Fibroblast of lung (primary cell): ENCODE data around the gene PPFIA4. TPM values are rescaled to one million over a fixed set of nuclear protein-coding genes. Genes with fewer than 3 reads are reported as not detected.

Experiments used
- DNase-seq, 2 donors: peaks; one replicate each; pipeline versions ENCODE4 v3.0.0 to v3.0.0-alpha.2; 2010; ENCODE audit warnings: low read depth in 2 of 2
- H2AFZ ChIP-seq: 2 replicates; pipeline ENCODE4 v1.5.1; 2012; ENCODE audit warnings: low read length, control low read depth, inconsistent platforms
- H3K27ac ChIP-seq: 2 replicates; pipeline ENCODE4 v1.5.1; 2011; ENCODE audit warnings: low read length, control low read depth; ENCODE audit not compliant: insufficient read depth
- H3K27me3 ChIP-seq: 2 replicates; pipeline ENCODE4 v1.5.1; 2011; ENCODE audit warnings: mild to moderate bottlenecking, low read length; ENCODE audit not compliant: control insufficient read depth, insufficient read depth
- H3K36me3 ChIP-seq: 2 replicates; pipeline ENCODE4 v1.5.1; 2011; ENCODE audit warnings: low read length; ENCODE audit not compliant: control insufficient read depth, insufficient read depth
- H3K4me1 ChIP-seq: 2 replicates; pipeline ENCODE4 v1.5.1; 2011; ENCODE audit warnings: low read length; ENCODE audit not compliant: control insufficient read depth, insufficient read depth; ENCODE audit errors: extremely low read depth
- H3K4me2 ChIP-seq: 2 replicates; pipeline ENCODE4 v1.5.1; 2011; ENCODE audit warnings: low read length, control low read depth; ENCODE audit not compliant: insufficient read depth; ENCODE audit errors: extremely low read depth
- H3K4me3 ChIP-seq, 4 experiments: fragments of 200-600 bp in 1 of 4; sonication (generic) in 1 of 4; replicated peaks in 1 of 4; 2 replicates each; pipeline ENCODE4 v1.5.1; 2011 to 2016; ENCODE audit warnings: low read length in 4 of 4, low read depth in 3 of 4, mild to moderate bottlenecking in 3 of 4, control low read depth in 2 of 4, inconsistent platforms in 1 of 4, mixed read lengths in 1 of 4; ENCODE audit not compliant: insufficient read depth in 1 of 4; ENCODE audit errors: control extremely low read depth in 1 of 4
- H3K79me2 ChIP-seq: 2 replicates; pipeline ENCODE4 v1.5.1; 2012; ENCODE audit warnings: mild to moderate bottlenecking, low read length, inconsistent platforms; ENCODE audit not compliant: control insufficient read depth, insufficient read depth
- H3K9ac ChIP-seq: 2 replicates; pipeline ENCODE4 v1.5.1; 2011; ENCODE audit warnings: mild to moderate bottlenecking, low read length, control low read depth; ENCODE audit not compliant: insufficient read depth
- H3K9me3 ChIP-seq: 2 replicates; pipeline ENCODE4 v1.5.1; 2012; ENCODE audit warnings: low read depth, low read length; ENCODE audit not compliant: control insufficient read depth, insufficient read depth
- H4K20me1 ChIP-seq: 2 replicates; pipeline ENCODE4 v1.5.1; 2011; ENCODE audit warnings: low read length; ENCODE audit not compliant: control insufficient read depth, insufficient read depth; ENCODE audit errors: extremely low read depth
- EZH2 ChIP-seq: IDR thresholded peaks from 2 replicates; pipeline ENCODE4 v1.5.1; 2012; ENCODE audit warnings: low read length, control low read depth, mild to moderate bottlenecking; ENCODE audit errors: missing control alignments
- polyA plus RNA-seq, 2 donors: library from polyadenylated mRNA; depleted of rRNA in 1 of 2; stranded (reverse) in 1 of 2; unstranded in 1 of 2; fragments of >200 nt; gene quantifications; 2 replicates each; pipeline ENCODE4 v1.2.1, GENCODE V29; 2011 to 2012; ENCODE audit warnings: missing spikeins in 1 of 2
- total RNA-seq: library from RNA; depleted of rRNA; stranded (reverse); fragments of >200 nt; gene quantifications from 2 replicates; pipeline ENCODE4 v1.2.1, GENCODE V29; 2014
- TF ChIP-seq, protein P1 (sequence below), 2 donors: IDR thresholded peaks in 1 of 2; conservative IDR thresholded peaks in 1 of 2; 1 replicate in 1 of 2; 2 replicates in 1 of 2; pipeline ENCODE4 v1.5.1; 2011 to 2012; ENCODE audit warnings: low read length in 2 of 2, control low read depth in 1 of 2, inconsistent platforms in 1 of 2, low read depth in 1 of 2, mild to moderate bottlenecking in 1 of 2

PPFIA4 gene
- total and polyA plus RNA-seq, 2 donors (not counting 1 experiment from before 2014, with no cell fraction given) = 3.2 to 4.3 TPM

DNA sequence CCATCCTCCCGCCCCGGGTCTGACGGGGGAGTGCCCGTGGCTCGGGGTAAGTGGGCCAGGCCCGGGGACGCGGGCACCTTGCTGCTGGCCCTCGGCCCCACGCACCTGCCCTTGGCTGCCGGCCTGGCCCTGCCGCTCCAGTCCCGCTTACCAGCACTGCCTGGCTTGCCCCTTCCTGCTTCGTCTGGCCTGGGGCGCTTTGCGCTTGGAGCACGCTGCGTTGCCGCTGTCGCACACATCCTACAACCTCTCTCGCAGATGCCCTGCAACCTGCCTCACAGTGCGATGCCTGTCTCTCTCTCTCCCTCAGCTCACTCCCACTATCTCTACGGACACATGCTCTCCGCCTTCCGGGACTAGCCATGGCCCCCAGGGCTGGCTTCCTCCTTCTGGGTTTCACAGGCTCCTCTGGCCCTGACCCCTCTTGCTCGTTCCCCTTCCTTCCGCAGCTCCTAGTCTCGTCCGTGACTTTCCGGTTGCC, 49.8 kb downstream of the PPFIA4 start:
- Histone ChIP-seq H3K79me2 (no peaks in the 10 kb centered on the region), H3K4me1 (no peaks in the 10 kb centered on the region), H3K4me3 (no peak overlapping the region), H3K4me2 (no peak overlapping the region), H3K27ac (no peak overlapping the region), H3K9me3 (no peaks in the 10 kb centered on the region), H3K9ac (no peak overlapping the region), H2AFZ (no peak overlapping the region), H3K27me3 (peaks cover 36% of the 10 kb centered on the region), H3K36me3 (no peaks in the 10 kb centered on the region), H4K20me1 (no peaks in the 10 kb centered on the region)
- DNase-seq = no peak
- TF ChIP-seq, protein P1, sequence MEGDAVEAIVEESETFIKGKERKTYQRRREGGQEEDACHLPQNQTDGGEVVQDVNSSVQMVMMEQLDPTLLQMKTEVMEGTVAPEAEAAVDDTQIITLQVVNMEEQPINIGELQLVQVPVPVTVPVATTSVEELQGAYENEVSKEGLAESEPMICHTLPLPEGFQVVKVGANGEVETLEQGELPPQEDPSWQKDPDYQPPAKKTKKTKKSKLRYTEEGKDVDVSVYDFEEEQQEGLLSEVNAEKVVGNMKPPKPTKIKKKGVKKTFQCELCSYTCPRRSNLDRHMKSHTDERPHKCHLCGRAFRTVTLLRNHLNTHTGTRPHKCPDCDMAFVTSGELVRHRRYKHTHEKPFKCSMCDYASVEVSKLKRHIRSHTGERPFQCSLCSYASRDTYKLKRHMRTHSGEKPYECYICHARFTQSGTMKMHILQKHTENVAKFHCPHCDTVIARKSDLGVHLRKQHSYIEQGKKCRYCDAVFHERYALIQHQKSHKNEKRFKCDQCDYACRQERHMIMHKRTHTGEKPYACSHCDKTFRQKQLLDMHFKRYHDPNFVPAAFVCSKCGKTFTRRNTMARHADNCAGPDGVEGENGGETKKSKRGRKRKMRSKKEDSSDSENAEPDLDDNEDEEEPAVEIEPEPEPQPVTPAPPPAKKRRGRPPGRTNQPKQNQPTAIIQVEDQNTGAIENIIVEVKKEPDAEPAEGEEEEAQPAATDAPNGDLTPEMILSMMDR (conservative IDR thresholded peaks at IDR 0.05 in 1 of 2, IDR thresholded peaks at IDR 0.05 in 1 of 2; ENCODE audit: low read depth in 1 of 2, low read length in 2 of 2) = no peak
- TF ChIP-seq EZH2 = no peak

DNA sequence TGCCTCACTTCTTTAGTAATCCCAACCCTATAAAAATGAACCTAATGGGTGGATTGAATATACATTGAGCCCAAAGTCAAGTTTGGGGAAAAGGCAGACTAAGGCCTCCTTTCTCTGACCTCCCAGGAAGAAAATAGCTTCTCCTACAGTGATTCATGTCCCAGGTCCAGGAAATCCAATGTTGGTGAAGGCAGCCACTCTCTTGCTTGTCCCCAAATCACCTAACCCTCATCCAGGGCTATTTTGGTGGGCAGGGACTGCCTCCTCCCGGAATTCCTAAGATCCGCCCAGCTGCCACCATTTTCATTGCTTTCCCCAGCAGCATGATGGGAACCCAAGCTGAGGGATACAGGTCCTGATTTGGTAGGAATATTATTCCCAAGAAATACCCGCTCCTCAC, 51.1 kb downstream of the PPFIA4 start:
- no peak for DNase-seq
- no peak overlapping the region for H3K9ac ChIP-seq
- H3K27ac ChIP-seq = no peak overlapping the region
- H3K36me3 ChIP-seq = no peaks in the 10 kb centered on the region
- no peaks in the 10 kb centered on the region for H4K20me1 ChIP-seq
- TF ChIP-seq, protein P1 (conservative IDR thresholded peaks at IDR 0.05 in 1 of 2, IDR thresholded peaks at IDR 0.05 in 1 of 2; ENCODE audit: low read depth in 1 of 2, low read length in 2 of 2) = no peak
- TF ChIP-seq EZH2 = no peak
- no peak overlapping the region for H3K4me3 ChIP-seq
- no peak overlapping the region for H3K4me2 ChIP-seq
- peaks cover 41% of the 10 kb centered on the region for H3K27me3 ChIP-seq
- H3K4me1 ChIP-seq = no peaks in the 10 kb centered on the region
- H3K9me3 ChIP-seq = no peaks in the 10 kb centered on the region
- H2AFZ ChIP-seq = no peak overlapping the region
- H3K79me2 ChIP-seq = no peaks in the 10 kb centered on the region

DNA sequence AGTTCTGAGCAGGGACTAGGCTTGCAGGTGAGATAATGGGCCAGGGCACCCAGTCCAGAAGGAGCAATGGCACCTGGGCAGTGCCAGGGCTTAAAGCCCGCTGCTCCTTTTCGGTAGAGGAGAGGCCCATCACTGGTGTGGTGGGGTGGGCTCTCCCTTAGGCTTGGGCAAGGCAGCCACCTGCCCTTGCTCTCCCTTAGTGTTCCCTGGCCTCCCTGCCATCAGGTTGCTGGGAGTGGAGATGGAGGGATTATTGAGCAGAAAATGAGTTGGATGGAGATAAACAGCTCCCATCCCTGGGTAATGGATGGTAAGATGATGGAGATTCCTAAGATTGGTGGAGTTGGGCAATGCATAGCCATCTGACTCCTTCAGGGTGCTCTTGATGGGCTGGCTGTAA, 51.7 kb downstream of the PPFIA4 start:
- H3K36me3 ChIP-seq = no peaks in the 10 kb centered on the region
- no peak overlapping the region for H3K4me2 ChIP-seq
- no peak overlapping the region for H3K4me3 ChIP-seq
- no peak for DNase-seq
- no peaks in the 10 kb centered on the region for H3K9me3 ChIP-seq
- no peak overlapping the region for H3K27ac ChIP-seq
- TF ChIP-seq, protein P1 (conservative IDR thresholded peaks at IDR 0.05 in 1 of 2, IDR thresholded peaks at IDR 0.05 in 1 of 2; ENCODE audit: low read depth in 1 of 2, low read length in 2 of 2) = no peak
- no peak for TF ChIP-seq EZH2
- H4K20me1 ChIP-seq = no peaks in the 10 kb centered on the region
- H3K27me3 ChIP-seq = peaks cover 44% of the 10 kb centered on the region
- no peak overlapping the region for H3K9ac ChIP-seq
- H3K79me2 ChIP-seq = no peaks in the 10 kb centered on the region
- H2AFZ ChIP-seq = no peak overlapping the region
- H3K4me1 ChIP-seq = no peaks in the 10 kb centered on the region
